IPS-15b (cell line): ENCODE data around the gene RBM10.

ENCODE experiments used
- H3K27me3 ChIP-seq: one replicate; pipeline ENCODE4 v1.6.1; 2013; ENCODE audit warnings: low read length; ENCODE audit not compliant: control insufficient read depth, insufficient read depth
- H3K36me3 ChIP-seq: one replicate; pipeline ENCODE4 v1.6.1; 2013; ENCODE audit warnings: low read length; ENCODE audit not compliant: control insufficient read depth, insufficient read depth
- H3K4me1 ChIP-seq: one replicate; pipeline ENCODE4 v1.6.1; 2013; ENCODE audit warnings: mild to moderate bottlenecking, low read length; ENCODE audit not compliant: control insufficient read depth, insufficient read depth
- H3K4me3 ChIP-seq: one replicate; pipeline ENCODE4 v1.5.1; 2013; ENCODE audit warnings: low read depth, low read length
- H3K9ac ChIP-seq: one replicate; pipeline ENCODE4 v1.6.1; 2013; ENCODE audit warnings: low read depth, mild to moderate bottlenecking, low read length
- H3K9me3 ChIP-seq: one replicate; pipeline ENCODE4 v1.6.1; 2013; ENCODE audit warnings: mild to moderate bottlenecking, low read length; ENCODE audit not compliant: control insufficient read depth, insufficient read depth

RBM10 gene

DNA sequence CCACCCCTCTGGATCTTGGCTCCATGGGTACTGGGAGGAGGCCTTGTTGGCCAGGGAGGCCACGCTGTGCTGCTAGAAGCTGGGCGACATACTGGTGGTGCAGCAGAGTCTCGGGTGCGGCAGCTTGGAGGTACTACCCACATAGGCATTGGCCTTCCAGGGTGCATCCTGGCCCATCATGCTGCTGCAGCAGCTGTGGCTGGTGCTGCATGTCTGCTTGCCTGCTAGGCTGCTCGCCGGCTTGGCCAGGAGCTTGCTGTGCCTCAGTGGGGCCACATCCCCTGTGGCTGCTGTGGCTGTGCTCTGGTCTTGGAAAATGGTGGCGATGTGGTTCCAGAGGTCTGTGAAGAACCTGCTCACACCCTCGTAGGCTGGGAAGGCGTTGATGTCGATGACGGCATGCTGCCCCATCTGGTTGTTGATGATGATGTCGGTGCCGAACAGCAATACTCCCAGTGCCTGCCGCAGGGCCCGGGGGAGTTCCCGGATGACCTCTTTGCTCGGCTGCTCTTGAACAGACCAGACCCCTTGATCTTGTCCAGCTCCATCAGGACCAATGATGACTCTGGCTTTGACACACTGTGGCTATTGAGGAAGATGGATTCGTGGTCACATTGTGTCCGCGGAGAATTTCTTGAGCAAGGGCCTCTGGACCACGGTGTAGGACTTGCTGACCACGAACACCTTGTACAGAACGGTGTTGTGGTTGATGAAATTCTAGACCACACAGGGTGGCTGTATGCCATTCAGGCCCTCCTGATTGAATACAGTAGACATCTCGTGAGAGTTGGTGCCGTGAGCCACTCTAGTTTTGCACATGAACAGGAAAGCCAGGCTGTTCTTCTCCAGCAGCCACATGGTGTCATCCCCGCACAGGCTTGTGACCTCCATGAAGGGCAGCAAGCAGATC is 11.8 kb downstream of the RBM10 start:
- no peak overlapping the region for H3K4me3 ChIP-seq
- H3K4me1 ChIP-seq = no peaks in the 10 kb centered on the region
- no peaks in the 10 kb centered on the region for H3K27me3 ChIP-seq
- no peaks in the 10 kb centered on the region for H3K9me3 ChIP-seq
- H3K36me3 ChIP-seq = peaks cover 4% of the 10 kb centered on the region
- H3K9ac ChIP-seq = no peak overlapping the region

DNA sequence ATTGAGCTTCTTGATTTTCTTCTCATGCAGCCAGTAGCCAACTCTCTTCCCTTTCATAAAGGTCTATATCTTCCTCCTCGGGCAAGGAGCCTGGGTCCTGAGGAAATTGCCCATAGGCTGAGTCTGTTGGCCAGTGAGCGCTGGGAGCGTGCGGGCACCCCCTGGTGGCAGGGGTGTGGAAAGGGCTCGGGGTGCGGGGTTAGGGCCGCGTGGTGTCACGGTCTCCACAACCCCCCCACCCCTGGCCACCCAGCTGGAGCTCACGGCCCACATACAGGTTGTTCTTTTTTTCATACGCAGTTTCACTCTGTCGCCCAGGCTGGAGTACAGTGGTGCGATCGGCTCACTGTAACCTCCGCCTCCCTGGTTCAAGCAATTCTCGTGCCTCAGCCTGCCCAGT is 13.1 kb downstream of the RBM10 start:
- H3K36me3 ChIP-seq = peaks cover 4% of the 10 kb centered on the region
- no peaks in the 10 kb centered on the region for H3K4me1 ChIP-seq
- no peak overlapping the region for H3K4me3 ChIP-seq
- no peak overlapping the region for H3K9ac ChIP-seq
- H3K27me3 ChIP-seq = no peaks in the 10 kb centered on the region
- no peaks in the 10 kb centered on the region for H3K9me3 ChIP-seq

DNA sequence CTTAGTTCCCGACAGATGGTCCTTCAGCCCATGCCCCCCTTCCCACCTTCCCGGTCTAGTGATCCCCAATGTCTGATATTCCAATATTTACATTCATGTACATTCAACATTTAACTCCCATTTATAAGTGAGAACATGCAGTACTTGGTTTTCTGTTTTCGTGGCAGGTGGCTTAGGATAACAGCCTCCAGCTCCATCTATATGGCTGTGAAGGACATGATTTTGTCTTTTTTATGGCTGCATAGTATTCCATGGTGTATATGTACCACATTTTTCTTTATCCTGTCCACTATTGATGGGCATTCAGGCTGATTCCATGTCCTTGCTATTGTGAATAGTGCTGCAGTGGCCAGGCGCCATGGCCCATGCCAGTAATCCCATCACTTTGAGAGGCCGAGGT is 13.8 kb downstream of the RBM10 start:
- no peaks in the 10 kb centered on the region for H3K9me3 ChIP-seq
- H3K4me1 ChIP-seq = no peaks in the 10 kb centered on the region
- no peak overlapping the region for H3K9ac ChIP-seq
- H3K4me3 ChIP-seq = no peak overlapping the region
- peaks cover 4% of the 10 kb centered on the region for H3K36me3 ChIP-seq
- H3K27me3 ChIP-seq = no peaks in the 10 kb centered on the region

DNA sequence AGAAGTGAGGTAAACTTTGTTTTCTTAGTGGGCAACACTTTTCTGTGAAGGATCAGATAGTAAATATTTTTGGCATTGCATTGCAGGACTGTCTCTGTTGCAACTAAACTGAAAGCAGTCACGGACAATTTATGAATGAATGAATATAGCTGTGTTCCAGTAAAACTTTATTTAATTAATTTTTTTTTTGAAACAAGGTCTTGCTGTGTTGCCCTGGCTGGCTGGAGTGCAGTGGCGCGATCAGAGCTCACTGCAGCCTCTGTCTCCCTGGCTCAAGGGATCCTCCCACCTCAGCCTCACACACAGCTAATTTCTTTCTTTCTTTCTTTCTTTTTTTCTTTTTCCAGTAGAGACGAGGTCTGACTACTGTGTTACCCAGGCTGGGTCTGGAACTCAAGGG is 15.8 kb downstream of the RBM10 start:
- H3K4me3 ChIP-seq = no peak overlapping the region
- H3K27me3 ChIP-seq = no peaks in the 10 kb centered on the region
- no peaks in the 10 kb centered on the region for H3K4me1 ChIP-seq
- no peak overlapping the region for H3K9ac ChIP-seq
- peaks cover 4% of the 10 kb centered on the region for H3K36me3 ChIP-seq
- H3K9me3 ChIP-seq = no peaks in the 10 kb centered on the region

DNA sequence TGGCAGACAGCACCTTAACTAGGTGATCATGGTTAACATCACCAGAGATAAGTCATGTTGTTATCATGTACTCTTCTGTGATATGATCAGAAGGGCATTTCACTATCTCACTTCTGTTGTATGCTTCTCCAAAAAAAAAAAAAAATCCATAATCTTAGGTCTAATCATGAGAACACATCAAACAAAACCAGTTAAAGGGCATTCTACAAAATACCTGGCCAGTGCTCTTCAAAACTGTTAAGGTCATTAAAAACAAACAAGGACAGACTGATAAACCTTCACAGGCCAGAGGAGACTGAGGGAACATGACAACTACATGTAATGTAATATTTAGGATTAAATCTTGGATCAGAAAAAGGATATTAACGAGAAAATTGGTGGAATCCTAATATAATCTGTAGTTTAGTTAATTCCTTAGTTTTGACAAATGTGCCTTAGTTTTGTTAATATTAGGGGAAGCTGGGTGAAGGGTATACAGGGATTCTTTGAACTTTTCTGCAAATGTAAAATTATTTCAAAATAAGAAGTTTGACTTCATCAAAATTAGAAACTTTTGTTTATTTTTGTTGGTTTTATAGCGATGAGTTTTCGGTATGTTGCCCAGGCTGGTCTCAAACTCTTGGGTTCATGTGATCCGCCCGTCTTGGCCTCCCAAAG is 18.0 kb downstream of the RBM10 start:
- Histone ChIP-seq H3K9ac (no peak overlapping the region), H3K4me3 (no peak overlapping the region), H3K9me3 (no peaks in the 10 kb centered on the region)

DNA sequence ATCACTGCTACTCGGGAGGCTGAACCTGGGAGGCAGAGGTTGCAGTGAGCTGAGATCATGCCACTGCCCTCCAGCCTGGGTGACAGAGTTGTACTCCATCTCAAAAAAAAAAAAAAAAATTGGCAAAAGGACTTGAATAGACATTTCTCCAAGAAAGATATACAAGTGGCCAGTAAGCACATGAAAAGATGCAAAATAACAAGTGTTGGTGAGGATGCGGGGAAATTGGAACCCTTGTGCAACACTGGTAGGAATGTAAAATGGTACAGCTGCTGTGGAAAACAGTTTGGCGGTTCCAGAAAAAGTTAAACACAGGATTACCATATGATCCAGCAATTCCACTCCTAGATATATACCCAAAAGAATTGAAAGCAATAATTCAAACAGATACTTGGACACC is 19.4 kb downstream of the RBM10 start:
- Histone ChIP-seq H3K4me3 (no peak overlapping the region), H3K9ac (no peak overlapping the region), H3K27me3 (no peaks in the 10 kb centered on the region), H3K36me3 (peaks cover 4% of the 10 kb centered on the region), H3K4me1 (no peaks in the 10 kb centered on the region), H3K9me3 (no peaks in the 10 kb centered on the region)

More for the DNA sequence above, 18.0 kb downstream of the RBM10 start:
- H3K27me3 ChIP-seq = no peaks in the 10 kb centered on the region
- no peaks in the 10 kb centered on the region for H3K4me1 ChIP-seq
- H3K36me3 ChIP-seq = no peaks in the 10 kb centered on the region

DNA sequence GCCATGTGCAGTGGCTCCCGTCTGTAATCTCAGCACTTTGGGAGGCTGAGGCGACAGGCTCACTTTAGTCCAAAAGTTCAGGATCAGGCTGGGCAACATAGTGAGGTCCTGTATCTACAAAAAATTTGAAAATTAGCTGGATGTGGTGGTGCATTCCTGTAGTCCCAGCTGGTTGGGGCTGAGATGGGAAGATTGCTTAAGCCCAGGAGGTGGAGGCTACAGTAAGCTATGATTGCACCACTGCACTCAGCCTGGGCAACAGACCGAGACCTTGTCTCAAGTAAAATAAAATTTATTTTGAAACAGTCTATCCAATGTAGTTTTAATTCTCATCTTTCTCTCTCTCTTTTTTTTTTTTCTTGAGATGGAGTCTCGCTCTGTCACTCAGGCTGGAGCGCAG is 21.1 kb downstream of the RBM10 start:
- no peaks in the 10 kb centered on the region for H3K27me3 ChIP-seq
- no peaks in the 10 kb centered on the region for H3K9me3 ChIP-seq
- H3K36me3 ChIP-seq = peaks cover 17% of the 10 kb centered on the region
- no peaks in the 10 kb centered on the region for H3K4me1 ChIP-seq
- H3K9ac ChIP-seq = no peak overlapping the region
- no peak overlapping the region for H3K4me3 ChIP-seq

DNA sequence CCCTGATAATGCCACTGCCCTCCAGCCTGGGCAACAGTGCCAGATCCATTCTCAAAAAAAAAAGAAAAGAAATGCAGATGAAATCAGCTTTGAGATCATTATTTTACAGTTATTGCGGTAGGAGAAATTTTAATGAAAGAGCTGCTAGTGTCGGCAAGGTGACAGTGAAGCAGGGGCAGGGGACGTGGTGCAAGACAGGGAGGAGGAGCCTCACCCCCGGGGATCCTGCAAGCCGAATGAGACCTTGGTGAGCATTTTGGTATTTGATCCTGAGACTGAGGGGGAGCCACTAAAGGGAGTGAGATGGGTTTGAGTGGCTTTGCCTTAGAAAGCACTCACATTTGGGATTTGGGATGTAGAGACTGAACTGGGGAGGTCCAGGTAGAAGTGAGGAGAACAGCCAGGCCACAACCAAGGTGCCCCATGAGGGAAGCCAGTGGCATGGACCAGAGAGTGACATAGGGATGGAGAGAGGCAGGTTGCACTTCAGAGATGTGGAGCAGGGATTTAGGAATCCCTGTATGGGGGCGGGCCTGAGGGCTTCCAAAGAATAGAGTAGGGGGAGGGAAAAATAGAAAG is 23.6 kb downstream of the RBM10 start:
- H3K9ac ChIP-seq = no peak overlapping the region
- H3K36me3 ChIP-seq = peaks cover 31% of the 10 kb centered on the region
- H3K27me3 ChIP-seq = no peaks in the 10 kb centered on the region
- H3K9me3 ChIP-seq = no peaks in the 10 kb centered on the region
- H3K4me1 ChIP-seq = no peaks in the 10 kb centered on the region
- H3K4me3 ChIP-seq = no peak overlapping the region

DNA sequence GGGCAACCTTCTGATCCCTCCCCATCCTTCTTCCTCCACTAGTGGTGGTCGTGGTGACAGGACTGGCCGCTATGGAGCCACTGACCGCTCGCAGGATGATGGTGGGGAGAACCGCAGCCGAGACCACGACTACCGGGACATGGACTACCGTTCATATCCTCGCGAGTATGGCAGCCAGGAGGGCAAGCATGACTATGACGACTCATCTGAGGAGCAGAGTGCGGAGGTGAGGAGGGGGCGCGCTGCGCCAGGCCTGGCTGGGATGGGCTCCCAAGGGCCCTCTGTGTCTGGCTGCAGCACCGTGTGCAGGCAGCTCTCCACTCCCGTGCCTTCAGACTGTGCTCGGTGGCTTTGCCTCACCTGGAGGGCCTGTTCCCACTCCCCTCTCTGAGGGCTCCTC is 24.3 kb downstream of the RBM10 start:
- H3K27me3 ChIP-seq = no peaks in the 10 kb centered on the region
- H3K9ac ChIP-seq = no peak overlapping the region
- no peak overlapping the region for H3K4me3 ChIP-seq
- no peaks in the 10 kb centered on the region for H3K4me1 ChIP-seq
- no peaks in the 10 kb centered on the region for H3K9me3 ChIP-seq
- peaks cover 36% of the 10 kb centered on the region for H3K36me3 ChIP-seq

DNA sequence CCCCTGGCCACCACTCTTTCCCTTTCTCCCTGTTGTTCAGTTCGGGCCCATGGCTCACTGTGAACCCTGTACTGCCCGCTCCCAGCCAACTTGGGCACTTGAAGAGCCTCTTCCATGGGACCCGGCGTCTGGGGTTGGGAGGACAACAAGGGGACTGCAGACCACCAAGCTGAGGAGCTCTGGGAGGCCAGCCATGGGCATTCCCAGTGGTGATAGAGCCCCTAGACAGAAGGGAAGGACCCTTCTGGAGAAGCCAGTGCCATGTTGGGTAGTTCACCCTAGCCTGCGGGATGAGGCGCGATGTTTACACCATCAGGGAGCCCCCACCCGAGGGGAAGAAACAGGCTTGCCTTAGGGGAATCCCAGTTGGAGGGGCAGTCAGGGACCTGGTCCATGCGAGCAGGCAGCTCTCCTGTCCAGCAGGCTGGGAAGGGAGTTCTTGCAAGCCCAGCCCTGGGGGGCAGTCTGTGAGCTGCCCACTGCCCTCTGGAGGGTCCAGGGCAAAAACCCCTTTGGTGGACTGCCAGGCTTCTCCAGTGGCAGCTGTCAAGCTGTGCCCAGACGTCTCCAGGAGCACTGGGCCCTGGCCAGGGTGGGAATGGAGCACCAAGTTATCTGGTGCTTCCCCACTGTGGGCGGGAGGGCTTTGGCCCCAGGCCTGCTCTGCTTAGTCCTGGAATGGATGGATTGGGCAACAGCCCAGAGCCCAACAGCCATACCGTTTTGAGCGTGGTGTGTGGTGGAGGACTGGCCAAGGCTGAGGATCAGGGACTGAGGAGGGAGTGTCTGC is 24.9 kb downstream of the RBM10 start:
- no peaks in the 10 kb centered on the region for H3K4me1 ChIP-seq
- no peak overlapping the region for H3K4me3 ChIP-seq
- H3K9me3 ChIP-seq = no peaks in the 10 kb centered on the region
- no peak overlapping the region for H3K9ac ChIP-seq
- H3K27me3 ChIP-seq = no peaks in the 10 kb centered on the region
- H3K36me3 ChIP-seq = peaks cover 42% of the 10 kb centered on the region

DNA sequence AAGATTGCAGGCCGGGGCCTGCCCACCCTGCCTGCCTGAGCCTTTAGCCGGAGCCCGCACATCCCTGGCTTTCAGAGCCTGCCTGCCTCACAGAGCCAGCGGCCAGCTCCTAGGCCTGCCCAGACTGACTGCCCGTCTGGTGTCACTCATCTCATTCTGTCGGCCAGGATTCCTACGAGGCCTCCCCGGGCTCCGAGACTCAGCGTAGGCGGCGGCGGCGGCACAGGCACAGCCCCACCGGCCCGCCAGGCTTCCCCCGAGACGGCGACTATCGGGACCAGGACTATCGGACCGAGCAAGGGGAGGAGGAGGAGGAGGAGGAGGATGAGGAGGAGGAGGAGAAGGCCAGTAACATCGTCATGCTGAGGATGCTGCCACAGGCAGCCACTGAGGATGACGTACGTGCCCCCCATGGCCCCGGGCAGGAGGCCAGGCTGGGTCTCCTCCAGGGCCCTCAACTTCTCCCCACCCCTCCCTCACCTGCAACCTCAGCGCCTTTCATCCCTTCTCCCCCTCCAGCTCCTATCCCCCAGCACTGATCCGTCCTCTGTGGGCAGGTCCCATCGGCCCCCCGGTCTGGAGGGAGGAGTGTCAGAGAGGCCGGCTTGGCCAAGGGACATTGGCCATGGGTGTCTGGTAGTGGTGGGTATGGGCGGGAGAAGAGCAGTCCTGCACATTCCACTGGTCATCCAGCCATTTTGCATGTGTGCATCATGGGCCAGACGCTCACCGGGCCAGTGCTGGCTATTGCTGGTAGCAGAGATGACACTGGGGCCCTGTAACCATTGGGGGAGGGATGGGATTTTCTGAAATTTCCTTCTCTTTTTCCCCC is 26.1 kb downstream of the RBM10 start:
- no peak overlapping the region for H3K9ac ChIP-seq
- no peak overlapping the region for H3K4me3 ChIP-seq
- H3K36me3 ChIP-seq = peaks cover 52% of the 10 kb centered on the region
- no peaks in the 10 kb centered on the region for H3K9me3 ChIP-seq
- no peaks in the 10 kb centered on the region for H3K27me3 ChIP-seq
- no peaks in the 10 kb centered on the region for H3K4me1 ChIP-seq
